Measurements from ENCODE around the gene SASH1. TPM values are rescaled to one million over a fixed set of nuclear protein-coding genes. Genes with fewer than 3 reads are reported as not detected.

The SASH1 gene
- total and polyA plus RNA-seq, 11 donors: 10.7 to 47.5 (median 28.2) TPM

- TF ChIP-seq CTCF (IDR thresholded peaks at IDR 0.05) (no peak), POLR2A (IDR thresholded peaks at IDR 0.05) (no peak)
- Histone ChIP-seq H3K36me3 (no peaks in the 10 kb centered on the region), H3K4me1 (peaks cover 4 to 36% (median 26%) of the 10 kb centered on the region in 12 donors), H3K27ac (no peak overlapping the region), H3K4me3 (no peak overlapping the region), H3K9me3 (no peaks in the 10 kb centered on the region), H3K27me3 (no peaks in the 10 kb centered on the region)
- intact Hi-C loops (cut with DNase I): no loop called here
- 92 to 94% (median 92%) methylated on average over 12 of the region's 12 CpGs for WGBS, 4 donors
- DNase-seq: no peak
- no peak for ATAC-seq
Observed at GRCh38 chr6:148413321-148414091, 70.9 kb downstream of the SASH1 start.

GRCh38 chr6:148414092-148414489, 71.5 kb downstream of the SASH1 start:
- TF ChIP-seq POLR2A (IDR thresholded peaks at IDR 0.05) (no peak), CTCF (IDR thresholded peaks at IDR 0.05) (no peak)
- H3K27me3 ChIP-seq: no peaks in the 10 kb centered on the region
- no peak for ATAC-seq
- no peaks in the 10 kb centered on the region for H3K36me3 ChIP-seq
- WGBS, 4 donors: 96 to 99% (median 97%) methylated on average over 3 of the region's 3 CpGs
- no peak overlapping the region for H3K27ac ChIP-seq
- DNase-seq: no peak
- intact Hi-C loops (cut with DNase I): no loop called here
- peaks cover 4 to 40% (median 26%) of the 10 kb centered on the region in 12 donors for H3K4me1 ChIP-seq
- H3K9me3 ChIP-seq: no peaks in the 10 kb centered on the region
- no peak overlapping the region for H3K4me3 ChIP-seq

- 49 to 56% (median 52%) methylated on average over 3 of the region's 3 CpGs for WGBS, 4 donors
- no peak for DNase-seq
- intact Hi-C loops (cut with DNase I): loop anchor here in 1 of 10 donors (5.0 kb wide), 1 partner anchor 37 kb away; no protein-coding TSS in a partner anchor
- ATAC-seq: peak in 3 of 4 donors; percentile 46 to 76 (median 66)
- Histone ChIP-seq H3K4me1 (peaks cover 4 to 47% (median 26%) of the 10 kb centered on the region in 12 donors), H3K27ac (no peak overlapping the region), H3K9me3 (no peaks in the 10 kb centered on the region), H3K27me3 (no peaks in the 10 kb centered on the region), H3K36me3 (no peaks in the 10 kb centered on the region), H3K4me3 (no peak overlapping the region)
- TF ChIP-seq CTCF (IDR thresholded peaks at IDR 0.05): no peak
- no peak for TF ChIP-seq POLR2A (IDR thresholded peaks at IDR 0.05)
Observed at GRCh38 chr6:148414836-148415235, 72.2 kb downstream of the SASH1 start.

- no peak for TF ChIP-seq CTCF (IDR thresholded peaks at IDR 0.05)
- TF ChIP-seq POLR2A (IDR thresholded peaks at IDR 0.05): no peak
- no peaks in the 10 kb centered on the region for H3K27me3 ChIP-seq
- H3K4me1 ChIP-seq: peaks cover 4 to 51% (median 26%) of the 10 kb centered on the region in 12 donors
- no peak overlapping the region for H3K27ac ChIP-seq
- WGBS, 4 donors: 71 to 77% (median 73%) methylated on average over 4 of the region's 4 CpGs
- intact Hi-C loops (cut with DNase I): loop anchor here in 1 of 10 donors (5.0 kb wide), 1 partner anchor 37 kb away; no protein-coding TSS in a partner anchor
- DNase-seq (no peak), ATAC-seq (peak in 1 of 4 donors; percentile 22)
- H3K36me3 ChIP-seq: no peaks in the 10 kb centered on the region
- no peaks in the 10 kb centered on the region for H3K9me3 ChIP-seq
- no peak overlapping the region for H3K4me3 ChIP-seq
Observed at GRCh38 chr6:148415511-148416260, 73.0 kb downstream of the SASH1 start.

Measured in heart left ventricle (tissue), 16 donors.